HepG2 (cell line): Measurements from ENCODE around the gene SRSF12. TPM values are rescaled to one million over a fixed set of nuclear protein-coding genes. Genes with fewer than 3 reads are reported as not detected.

Experiments used
- ATF1 ChIP-seq: IDR thresholded peaks from 2 replicates; pipeline ENCODE4 v1.6.1; 2016; ENCODE audit warnings: mild to moderate bottlenecking, control low read depth
- ELF3 ChIP-seq: IDR thresholded peaks from 2 replicates; pipeline ENCODE4 v1.6.1; 2016; ENCODE audit warnings: missing genetic modification reagents, missing compliant biosample characterization
- MYC ChIP-seq: sonication (generic); formaldehyde crosslinking; IDR thresholded peaks from 2 replicates; pipeline ENCODE4 v1.9.0; 2021; ENCODE audit warnings: missing genetic modification reagents, borderline replicate concordance
- POLR2AphosphoS2 ChIP-seq: IDR thresholded peaks from 2 replicates; pipeline ENCODE4 v1.6.1; 2011; ENCODE audit warnings: low read depth, low read length, improper control_type of control experiment
- RBFOX2 ChIP-seq: fragments of 200-400 bp; formaldehyde crosslinking; IDR thresholded peaks from 2 replicates; pipeline ENCODE4 v1.6.1; 2017; ENCODE audit warnings: low read depth, mild to moderate bottlenecking, low read length
- SSRP1 ChIP-seq: IDR thresholded peaks from 2 replicates; pipeline ENCODE4 v1.6.1; 2016; ENCODE audit warnings: control low read depth
- ZC3H13 ChIP-seq: sonication (generic); formaldehyde crosslinking; IDR thresholded peaks from 2 replicates; pipeline ENCODE4 v1.8.1; 2023; ENCODE audit warnings: mild to moderate bottlenecking, missing genetic modification reagents, moderate library complexity
- ZNF703 ChIP-seq: sonication (generic); formaldehyde crosslinking; IDR thresholded peaks from 2 replicates; pipeline ENCODE4 v1.5.1; 2020; ENCODE audit warnings: missing genetic modification reagents, mild to moderate bottlenecking, moderate library complexity, borderline replicate concordance
- ZNF782 ChIP-seq: sonication (generic); formaldehyde crosslinking; IDR thresholded peaks from 2 replicates; pipeline ENCODE4 v1.4.0; 2020; ENCODE audit warnings: missing genetic modification reagents, mild to moderate bottlenecking, borderline replicate concordance
- polyA plus RNA-seq, 8 experiments: library from polyadenylated mRNA; depleted of rRNA in 3 of 8; stranded (reverse) in 7 of 8; unstranded in 1 of 8; fragments of >200 nt; fragmentation: Illumina TruSeq in 4 of 8; extraction: Trizol in 4 of 8; gene quantifications; 2 replicates each; pipeline versions ENCODE4 v1.2.1 to v1.2.3, GENCODE V29; 2011 to 2016; ENCODE audit warnings: low read depth in 4 of 8, missing spikeins in 1 of 8, mixed read lengths in 1 of 8; ENCODE audit not compliant: insufficient read depth in 1 of 8
- total RNA-seq, 5 experiments: library from RNA; depleted of rRNA; stranded (reverse); fragments of >200 nt; fragmentation: Illumina TruSeq; extraction: Trizol; gene quantifications; 2 replicates each; pipeline ENCODE4 v1.2.3, GENCODE V29; 2016; ENCODE audit warnings: low read depth in 1 of 5
- TF ChIP-seq, protein P1 (sequence below): sonication (generic); formaldehyde crosslinking; IDR thresholded peaks from 2 replicates; pipeline ENCODE4; 2020; ENCODE audit warnings: missing genetic modification reagents, mild to moderate bottlenecking, borderline replicate concordance

Gene SRSF12
- total and polyA plus RNA-seq, 2 of the 13 experiments (the other 11 are each of a cell fraction or from before 2014, with no cell fraction given): 1.7 to 1.9 TPM

- TF ChIP-seq ZC3H13 (CRISPR knock-in tag) (0 out of 2 replicates have a peak, but pooled peaks have one; percentile 43), RBFOX2 (peak; percentile 54; the same call in 1 of the 2 replicates), ZNF782 (CRISPR knock-in tag) (no peak), POLR2AphosphoS2 (peak; percentile 87; the same call in 1 of the 2 replicates), SSRP1 (CRISPR knock-in tag) (peak; percentile 88), MYC (no peak), ATF1 (CRISPR knock-in tag) (no peak), ZNF703 (CRISPR knock-in tag) (no peak), ELF3 (CRISPR knock-in tag) (no peak)
- TF ChIP-seq, protein P1, sequence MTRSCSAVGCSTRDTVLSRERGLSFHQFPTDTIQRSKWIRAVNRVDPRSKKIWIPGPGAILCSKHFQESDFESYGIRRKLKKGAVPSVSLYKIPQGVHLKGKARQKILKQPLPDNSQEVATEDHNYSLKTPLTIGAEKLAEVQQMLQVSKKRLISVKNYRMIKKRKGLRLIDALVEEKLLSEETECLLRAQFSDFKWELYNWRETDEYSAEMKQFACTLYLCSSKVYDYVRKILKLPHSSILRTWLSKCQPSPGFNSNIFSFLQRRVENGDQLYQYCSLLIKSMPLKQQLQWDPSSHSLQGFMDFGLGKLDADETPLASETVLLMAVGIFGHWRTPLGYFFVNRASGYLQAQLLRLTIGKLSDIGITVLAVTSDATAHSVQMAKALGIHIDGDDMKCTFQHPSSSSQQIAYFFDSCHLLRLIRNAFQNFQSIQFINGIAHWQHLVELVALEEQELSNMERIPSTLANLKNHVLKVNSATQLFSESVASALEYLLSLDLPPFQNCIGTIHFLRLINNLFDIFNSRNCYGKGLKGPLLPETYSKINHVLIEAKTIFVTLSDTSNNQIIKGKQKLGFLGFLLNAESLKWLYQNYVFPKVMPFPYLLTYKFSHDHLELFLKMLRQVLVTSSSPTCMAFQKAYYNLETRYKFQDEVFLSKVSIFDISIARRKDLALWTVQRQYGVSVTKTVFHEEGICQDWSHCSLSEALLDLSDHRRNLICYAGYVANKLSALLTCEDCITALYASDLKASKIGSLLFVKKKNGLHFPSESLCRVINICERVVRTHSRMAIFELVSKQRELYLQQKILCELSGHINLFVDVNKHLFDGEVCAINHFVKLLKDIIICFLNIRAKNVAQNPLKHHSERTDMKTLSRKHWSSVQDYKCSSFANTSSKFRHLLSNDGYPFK: no peak
These were observed 32.3 kb downstream of the SRSF12 start (continued) for GRCh38 chr6:89085409-89086205.
